Cardiac muscle cell (in vitro differentiated cells and primary cell): Measurements from ENCODE around the gene DSCAML1. TPM values are rescaled to one million over a fixed set of nuclear protein-coding genes. Genes with fewer than 3 reads are reported as not detected.

ENCODE experiments used
- DNase-seq, 2 donors: peaks; one replicate each; pipeline versions ENCODE4 v3.0.0 to v3.0.0-alpha.2; 2010 to 2017; ENCODE audit warnings: low read depth in 1 of 2, low spot score in 1 of 2
- H3K27ac ChIP-seq: fragments of 200-600 bp; sonication (generic); 2 replicates; pipeline ENCODE4 v1.5.1; 2016
- H3K27me3 ChIP-seq: fragments of 200-600 bp; sonication (generic); 2 replicates; pipeline ENCODE4 v1.6.0; 2016; ENCODE audit warnings: control low read depth
- H3K36me3 ChIP-seq: fragments of 200-600 bp; sonication (generic); 2 replicates; pipeline ENCODE4 v1.5.1; 2016; ENCODE audit warnings: control low read depth
- H3K4me1 ChIP-seq: fragments of 200-600 bp; sonication (generic); 2 replicates; pipeline ENCODE4 v1.8.1; 2017; ENCODE audit warnings: low read depth, mild to moderate bottlenecking, mixed run types
- H3K4me3 ChIP-seq: fragments of 200-600 bp; sonication (generic); 2 replicates; pipeline ENCODE4 v1.5.1; 2016; ENCODE audit warnings: mild to moderate bottlenecking
- H3K9me3 ChIP-seq: fragments of 200-600 bp; sonication (generic); 2 replicates; pipeline ENCODE4 v1.5.1; 2017; ENCODE audit warnings: low read depth, mild to moderate bottlenecking, control low read depth
- polyA plus RNA-seq: library from polyadenylated mRNA; unstranded; fragments of >200 nt; fragmentation: Nextera tagmentation; extraction: Ambion mirVana; gene quantifications from 2 replicates; pipeline ENCODE4 v1.2.1, GENCODE V29; 2016
- total RNA-seq: library from RNA; depleted of rRNA; stranded (reverse); fragments of >200 nt; gene quantifications from 2 replicates; pipeline ENCODE4 v1.2.3, GENCODE V29; 2016
- TF ChIP-seq, protein P1 (sequence below): IDR thresholded peaks from 2 replicates; pipeline ENCODE4 v1.5.1; 2012; ENCODE audit warnings: low read depth, mild to moderate bottlenecking, low read length

Gene DSCAML1
- total and polyA plus RNA-seq, 2 experiments from 2014 or later, result 1.8 TPM; not detected in 1

GRCh38 chr11:117521974-117522373, 275.0 kb downstream of the DSCAML1 start:
- H3K27ac ChIP-seq, result no peak overlapping the region
- H3K27me3 ChIP-seq, result no peaks in the 10 kb centered on the region
- no peaks in the 10 kb centered on the region for H3K4me1 ChIP-seq
- no peaks in the 10 kb centered on the region for H3K9me3 ChIP-seq
- H3K4me3 ChIP-seq, result no peak overlapping the region
- TF ChIP-seq, protein P1, sequence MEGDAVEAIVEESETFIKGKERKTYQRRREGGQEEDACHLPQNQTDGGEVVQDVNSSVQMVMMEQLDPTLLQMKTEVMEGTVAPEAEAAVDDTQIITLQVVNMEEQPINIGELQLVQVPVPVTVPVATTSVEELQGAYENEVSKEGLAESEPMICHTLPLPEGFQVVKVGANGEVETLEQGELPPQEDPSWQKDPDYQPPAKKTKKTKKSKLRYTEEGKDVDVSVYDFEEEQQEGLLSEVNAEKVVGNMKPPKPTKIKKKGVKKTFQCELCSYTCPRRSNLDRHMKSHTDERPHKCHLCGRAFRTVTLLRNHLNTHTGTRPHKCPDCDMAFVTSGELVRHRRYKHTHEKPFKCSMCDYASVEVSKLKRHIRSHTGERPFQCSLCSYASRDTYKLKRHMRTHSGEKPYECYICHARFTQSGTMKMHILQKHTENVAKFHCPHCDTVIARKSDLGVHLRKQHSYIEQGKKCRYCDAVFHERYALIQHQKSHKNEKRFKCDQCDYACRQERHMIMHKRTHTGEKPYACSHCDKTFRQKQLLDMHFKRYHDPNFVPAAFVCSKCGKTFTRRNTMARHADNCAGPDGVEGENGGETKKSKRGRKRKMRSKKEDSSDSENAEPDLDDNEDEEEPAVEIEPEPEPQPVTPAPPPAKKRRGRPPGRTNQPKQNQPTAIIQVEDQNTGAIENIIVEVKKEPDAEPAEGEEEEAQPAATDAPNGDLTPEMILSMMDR, result no peak
- DNase-seq, result no peak
- H3K36me3 ChIP-seq, result no peaks in the 10 kb centered on the region

DNA sequence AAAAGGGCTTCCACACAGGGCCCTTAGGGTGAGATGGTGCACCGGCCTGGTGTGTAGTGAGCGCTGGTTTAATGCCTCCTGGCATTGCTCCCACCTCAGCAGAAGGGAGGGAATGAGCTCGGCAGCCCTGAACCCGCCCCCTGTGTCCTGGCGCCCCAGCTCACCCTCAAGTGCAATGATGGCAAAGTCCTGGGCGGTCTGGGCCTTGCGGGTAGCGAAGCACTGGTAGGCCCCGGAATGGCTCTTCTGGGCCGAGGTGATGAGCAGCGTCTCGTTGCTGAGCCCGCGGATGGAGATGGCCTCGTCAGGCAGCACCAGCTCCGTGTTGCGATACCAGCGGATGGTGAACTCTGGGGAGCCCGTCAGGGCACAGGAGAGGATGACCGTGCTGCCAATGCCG, 276.1 kb downstream of the DSCAML1 start:
- Histone ChIP-seq H3K27ac (no peak overlapping the region), H3K9me3 (no peaks in the 10 kb centered on the region)
- TF ChIP-seq, protein P1, result no peak

DNA sequence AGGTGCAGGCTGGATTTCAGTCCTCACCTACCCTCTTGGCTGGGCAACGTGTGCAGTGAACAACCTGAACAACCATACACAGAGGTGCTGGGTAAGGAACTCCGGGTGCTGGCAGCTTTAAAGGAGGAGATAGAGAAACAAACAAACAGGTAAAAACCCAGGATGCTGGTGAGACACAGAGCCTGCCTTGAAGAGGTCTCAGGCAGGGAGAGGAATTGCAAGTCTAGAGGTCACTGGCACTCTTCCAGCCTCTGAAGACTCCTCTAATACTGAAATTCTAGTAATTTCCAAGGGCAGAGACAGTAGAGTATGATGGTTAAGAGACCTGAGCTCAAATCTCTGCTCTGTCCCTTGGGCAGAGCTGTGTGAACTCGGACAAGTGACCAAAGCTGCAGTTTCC, 276.8 kb downstream of the DSCAML1 start:
- TF ChIP-seq, protein P1, result no peak
- H3K9me3 ChIP-seq, result no peaks in the 10 kb centered on the region

More for the DNA sequence above, 276.1 kb downstream of the DSCAML1 start:
- no peak overlapping the region for H3K4me3 ChIP-seq
- H3K36me3 ChIP-seq, result no peaks in the 10 kb centered on the region
- no peaks in the 10 kb centered on the region for H3K4me1 ChIP-seq
- DNase-seq, result no peak
- no peaks in the 10 kb centered on the region for H3K27me3 ChIP-seq

DNA sequence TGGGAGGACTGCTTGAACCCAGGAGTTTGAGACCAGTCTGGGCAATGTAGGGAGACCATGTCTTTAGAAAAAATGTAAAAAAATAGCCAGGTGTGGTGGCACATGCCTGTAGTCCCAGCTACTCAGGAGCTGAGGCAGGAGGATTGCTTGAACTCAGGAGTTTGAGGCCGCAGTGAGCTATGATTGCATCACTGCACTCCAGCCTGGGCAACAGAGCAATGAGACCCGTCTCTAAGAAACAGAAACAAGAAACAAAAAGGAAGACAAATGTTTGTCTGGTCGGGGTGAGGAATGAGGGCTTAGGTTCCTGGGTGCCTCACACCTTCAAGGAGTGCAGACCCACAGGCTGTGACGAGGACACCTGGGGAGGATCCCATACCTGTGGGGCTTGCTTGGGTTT, 277.4 kb downstream of the DSCAML1 start:
- no peaks in the 10 kb centered on the region for H3K9me3 ChIP-seq
- TF ChIP-seq, protein P1, result no peak
- no peak overlapping the region for H3K27ac ChIP-seq
- H3K4me1 ChIP-seq, result no peaks in the 10 kb centered on the region
- H3K4me3 ChIP-seq, result no peak overlapping the region
- no peaks in the 10 kb centered on the region for H3K36me3 ChIP-seq
- no peak for DNase-seq
- no peaks in the 10 kb centered on the region for H3K27me3 ChIP-seq

More for the DNA sequence above, 276.8 kb downstream of the DSCAML1 start:
- Histone ChIP-seq H3K36me3 (no peaks in the 10 kb centered on the region), H3K27ac (no peak overlapping the region), H3K27me3 (no peaks in the 10 kb centered on the region), H3K4me1 (no peaks in the 10 kb centered on the region), H3K4me3 (no peak overlapping the region)
- peak in 1 of 2 donors; percentile 21 for DNase-seq

DNA sequence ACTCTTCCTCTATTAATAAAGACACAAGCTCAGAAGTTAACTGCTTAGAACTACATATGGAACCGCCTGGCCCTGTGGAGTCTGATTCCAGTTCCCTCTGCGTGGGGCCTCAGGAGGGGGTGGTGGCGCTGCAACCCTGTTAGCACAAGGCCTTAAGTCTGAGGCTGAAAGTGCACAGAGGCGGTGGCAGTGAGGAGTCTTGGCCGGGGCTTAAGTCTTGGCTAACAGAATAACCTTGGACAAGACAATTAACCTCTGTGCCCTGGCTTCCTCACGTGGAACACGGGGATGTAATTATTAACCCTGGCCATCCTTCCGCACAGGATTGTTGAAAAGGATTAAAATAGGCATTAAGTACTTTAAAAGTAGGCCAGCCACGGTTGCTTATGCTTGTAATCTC, 277.8 kb downstream of the DSCAML1 start:
- Histone ChIP-seq H3K27ac (no peak overlapping the region), H3K27me3 (no peaks in the 10 kb centered on the region), H3K9me3 (no peaks in the 10 kb centered on the region), H3K4me3 (no peak overlapping the region), H3K36me3 (no peaks in the 10 kb centered on the region), H3K4me1 (no peaks in the 10 kb centered on the region)
- DNase-seq, result peak in 1 of 2 donors; percentile 25
- TF ChIP-seq, protein P1, result peak; percentile 4

DNA sequence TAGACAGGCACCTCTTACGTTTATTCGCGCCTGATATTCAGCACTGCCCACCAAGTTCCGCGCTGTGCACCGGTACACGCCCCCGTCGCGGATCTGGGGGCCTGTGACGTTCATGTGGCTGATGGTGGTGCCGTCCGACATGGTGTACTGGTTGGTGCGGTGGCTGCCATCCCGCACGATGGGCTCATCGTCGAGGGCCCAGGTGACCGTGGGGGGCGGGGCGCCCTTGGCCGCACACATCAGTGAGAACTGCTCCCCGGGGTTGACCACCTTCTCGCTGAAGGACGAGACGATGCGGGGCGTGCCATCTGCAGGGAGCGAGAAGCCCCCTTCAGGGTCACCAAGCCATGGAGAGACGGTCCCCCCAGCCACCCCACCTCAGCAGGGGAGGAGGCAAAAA, 278.6 kb downstream of the DSCAML1 start:
- no peak for DNase-seq
- no peak overlapping the region for H3K4me3 ChIP-seq

More for the DNA sequence above, 278.6 kb downstream of the DSCAML1 start:
- Histone ChIP-seq H3K9me3 (no peaks in the 10 kb centered on the region), H3K4me1 (no peaks in the 10 kb centered on the region), H3K27me3 (no peaks in the 10 kb centered on the region), H3K36me3 (no peaks in the 10 kb centered on the region), H3K27ac (no peak overlapping the region)
- TF ChIP-seq, protein P1, result no peak
